GM18907 (cell line): ENCODE measurements around the gene HACL1.
"Not testable (repeated sequence)": the region's sequence is repeated elsewhere in the genome, so short reads cannot be mapped to it uniquely, and the experiment has no call there.

Experiments used
- ATAC-seq: cut with Tn5 transposase; IDR thresholded peaks from one replicate; pipeline ENCODE4 v1.9.1; 2021; ENCODE audit warnings: mild to moderate bottlenecking, moderate library complexity; ENCODE audit not compliant: unreplicated experiment

HACL1 gene

DNA sequence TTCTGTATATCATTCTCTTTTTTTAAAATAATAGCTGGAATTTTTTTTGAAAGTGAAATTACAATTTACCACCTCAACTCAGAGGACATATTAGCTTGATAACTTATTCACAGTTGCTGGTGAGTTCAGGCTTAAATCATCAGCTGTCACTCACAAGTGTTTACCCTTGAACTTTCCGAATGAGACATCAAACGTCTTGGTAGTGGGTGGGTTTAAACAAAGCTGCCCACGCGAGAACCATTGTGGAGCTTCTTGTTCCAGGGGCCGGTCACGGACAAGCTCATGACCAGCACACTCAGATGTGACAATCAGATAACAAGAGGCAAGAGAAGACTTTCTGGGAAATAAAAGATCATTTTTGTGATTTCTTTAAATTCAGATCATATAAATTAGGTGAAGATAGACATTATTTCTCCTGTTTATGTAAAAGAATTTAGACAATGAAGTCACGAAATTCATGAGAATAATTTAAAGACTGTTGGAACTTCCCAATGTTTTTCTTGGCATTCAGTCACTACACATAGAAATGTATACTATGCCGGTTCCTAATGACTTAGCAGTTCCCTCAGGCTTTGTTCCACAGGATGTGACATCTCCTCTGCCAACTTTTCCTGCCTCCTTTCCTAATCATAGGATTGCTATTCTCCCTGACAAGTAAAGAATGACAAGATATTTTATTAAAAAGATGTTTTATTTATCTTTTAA, 29.4 kb upstream of the HACL1 start:
- ATAC-seq: peak; percentile 42

DNA sequence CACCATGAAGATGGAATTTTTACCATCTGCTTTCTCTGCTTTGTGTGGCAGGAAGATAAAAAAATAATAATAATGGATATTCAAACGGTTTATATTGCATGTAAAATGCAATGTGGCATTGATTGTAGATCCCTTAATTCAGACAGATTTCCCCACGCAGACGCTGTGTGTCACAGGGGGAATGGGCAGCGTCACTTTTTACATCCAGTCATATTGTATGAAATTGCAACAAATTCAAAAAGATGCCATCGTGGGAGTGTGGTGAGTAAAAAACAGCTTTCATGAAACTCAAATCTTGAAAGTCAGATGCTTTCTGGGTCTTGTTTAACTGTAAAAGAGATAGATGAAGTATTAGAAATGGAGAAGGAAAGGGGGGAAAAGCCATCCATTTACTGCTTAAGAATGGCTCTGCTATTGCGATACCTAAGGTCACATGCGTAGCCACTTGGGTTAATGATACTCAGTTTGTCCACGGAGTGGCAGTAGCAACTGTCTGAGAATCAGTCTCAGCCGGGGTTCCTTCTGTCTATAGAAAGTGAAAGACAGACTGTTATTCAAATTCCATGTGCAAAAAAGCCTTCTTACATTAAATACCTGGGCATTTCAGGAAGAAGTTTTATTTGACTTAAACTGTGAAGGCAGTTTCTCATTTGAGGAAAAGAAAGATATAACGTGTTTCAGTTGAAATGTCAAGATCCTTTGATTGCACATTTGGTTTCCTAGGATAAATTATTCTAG, 28.7 kb upstream of the HACL1 start:
- peak; percentile 95 for ATAC-seq

DNA sequence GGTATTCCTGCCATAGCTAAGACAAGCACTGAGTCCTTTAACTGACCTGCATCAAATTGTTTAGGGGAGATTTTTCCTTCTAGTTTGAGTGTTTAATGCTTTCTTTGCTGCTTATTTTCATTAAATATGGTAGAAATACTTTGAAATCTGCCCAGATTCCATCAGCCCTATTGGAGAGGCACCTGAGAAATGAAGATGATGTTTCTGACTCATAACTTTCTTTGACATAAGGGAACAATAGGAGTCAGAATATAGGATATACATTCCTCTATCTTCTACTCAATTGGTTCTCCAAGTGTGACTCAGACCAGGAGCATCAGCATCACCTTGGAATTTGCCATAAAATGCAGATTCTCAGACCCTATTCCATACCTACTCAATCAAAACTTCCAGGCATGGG, 27.6 kb upstream of the HACL1 start:
- no peak for ATAC-seq

- ATAC-seq: no peak
Measured at GRCh38 chr3:15623535-15624440, 22.4 kb upstream of the HACL1 start.

- ATAC-seq: not testable (repeated sequence)
Measured at GRCh38 chr3:15619659-15620464, 18.5 kb upstream of the HACL1 start.

GRCh38 chr3:15616053-15616452, 14.7 kb upstream of the HACL1 start:
- ATAC-seq: no peak

GRCh38 chr3:15614958-15615357, 13.6 kb upstream of the HACL1 start:
- no peak for ATAC-seq

GRCh38 chr3:15612001-15612400, 10.6 kb upstream of the HACL1 start:
- ATAC-seq: no peak

DNA sequence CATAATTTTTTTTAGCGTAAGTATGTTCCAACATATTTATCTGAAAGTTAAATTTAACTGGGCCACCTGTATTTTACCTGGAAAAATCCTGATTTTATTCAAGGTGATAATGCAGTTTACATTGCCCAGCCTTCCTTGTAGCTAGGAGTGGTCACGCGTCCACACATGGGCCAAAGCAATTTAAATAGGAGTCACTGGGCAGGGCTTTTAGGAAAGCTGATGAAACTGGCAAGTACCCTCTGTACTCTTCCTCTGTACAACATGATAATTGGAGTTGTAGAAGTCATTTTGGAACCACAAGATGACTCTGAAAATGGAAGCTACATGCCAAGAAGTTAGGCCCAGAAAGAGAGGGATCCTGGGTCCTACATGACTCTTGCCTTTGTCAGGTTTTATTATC, 9.6 kb upstream of the HACL1 start:
- no peak for ATAC-seq

DNA sequence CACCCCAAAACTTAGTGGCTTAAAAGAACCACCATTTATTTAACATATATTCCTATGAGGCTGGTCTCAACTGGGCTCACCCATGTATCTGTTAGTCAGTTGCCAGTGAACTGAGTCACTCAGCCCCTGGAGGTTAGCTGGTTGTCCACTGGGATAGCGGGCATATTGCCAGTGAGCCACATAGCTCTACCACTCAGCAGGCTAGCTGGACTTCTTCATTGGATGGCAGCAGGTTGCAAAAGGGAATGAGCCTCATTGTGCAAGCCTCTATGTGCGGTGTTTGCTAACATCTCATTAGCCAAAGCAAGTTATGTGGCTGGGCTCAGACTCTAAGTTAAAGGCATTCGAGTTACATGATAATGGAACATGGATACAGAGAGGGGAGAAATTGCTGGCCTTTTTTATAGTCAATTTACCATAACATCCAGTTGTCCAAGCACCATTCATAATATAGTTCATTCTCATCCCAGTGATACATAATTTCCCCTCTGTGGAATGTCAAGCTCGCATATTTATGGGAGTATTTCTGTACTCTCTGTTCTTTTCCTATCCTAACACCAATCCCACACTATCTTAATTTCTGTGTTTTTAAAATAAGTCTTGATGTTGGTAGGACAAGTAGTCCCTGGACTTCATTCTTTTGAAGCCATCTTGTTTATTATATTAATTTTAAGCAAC, 8.9 kb upstream of the HACL1 start:
- ATAC-seq: no peak

DNA sequence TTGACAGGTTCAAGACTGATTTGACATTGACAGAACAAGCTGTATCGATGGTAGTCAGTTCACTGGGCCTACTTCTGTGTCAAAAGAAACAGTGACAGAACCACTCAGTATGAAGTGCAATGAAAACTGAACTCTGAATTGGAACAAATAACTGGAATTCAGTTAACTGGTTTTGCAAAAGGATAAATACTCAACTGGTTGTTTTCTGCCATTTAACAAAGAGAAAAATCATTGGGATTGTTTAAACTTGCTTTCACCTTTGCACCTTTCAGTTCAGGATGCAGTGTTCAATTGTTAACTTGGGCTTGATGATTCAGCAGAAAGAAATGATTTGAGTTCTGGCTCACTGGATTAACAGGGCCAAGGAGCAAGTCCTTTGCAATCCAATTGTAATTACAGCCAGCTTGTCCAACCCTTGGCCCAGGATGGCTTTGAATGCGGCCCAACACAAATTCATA, 5.1 kb upstream of the HACL1 start:
- no peak for ATAC-seq

DNA sequence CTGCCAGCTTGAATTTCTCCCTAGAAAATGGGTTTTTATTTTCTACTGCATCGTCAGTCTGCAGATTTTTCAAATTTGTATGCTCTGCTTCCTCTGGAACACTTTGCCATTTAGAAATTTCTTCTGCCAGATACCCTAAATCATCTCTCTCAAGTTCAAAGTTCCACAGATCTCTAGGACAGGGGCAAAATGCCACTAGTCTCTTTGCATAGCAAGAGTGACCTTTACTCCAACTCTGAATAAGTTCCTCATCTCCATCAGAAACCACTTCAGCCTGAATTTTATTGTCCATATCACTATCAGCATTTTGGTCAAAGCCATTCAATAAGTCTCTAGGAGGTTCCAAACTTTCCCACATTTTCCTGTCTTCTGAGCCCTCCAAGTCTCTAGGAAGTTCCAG, 3.2 kb upstream of the HACL1 start:
- ATAC-seq: not testable (repeated sequence)

DNA sequence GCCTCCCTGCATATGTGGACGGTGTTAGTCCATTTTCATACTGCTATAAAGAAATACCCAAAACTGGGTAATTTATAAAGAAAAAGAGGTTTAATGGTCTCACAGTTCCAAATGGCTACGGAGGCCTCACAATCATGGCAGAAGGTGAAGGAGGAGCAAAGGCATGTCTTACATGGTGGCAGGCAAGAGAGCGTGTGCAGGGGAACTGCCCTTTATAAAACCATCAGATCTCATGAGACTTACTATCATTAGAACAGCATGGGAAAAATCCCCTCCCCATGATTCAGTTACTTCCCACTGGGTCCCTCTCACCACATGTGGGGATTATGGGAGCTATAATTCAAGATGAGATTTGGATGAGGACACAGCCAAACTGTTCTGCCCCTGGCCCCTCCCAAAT, 1.4 kb upstream of the HACL1 start:
- ATAC-seq: not testable (repeated sequence)

DNA sequence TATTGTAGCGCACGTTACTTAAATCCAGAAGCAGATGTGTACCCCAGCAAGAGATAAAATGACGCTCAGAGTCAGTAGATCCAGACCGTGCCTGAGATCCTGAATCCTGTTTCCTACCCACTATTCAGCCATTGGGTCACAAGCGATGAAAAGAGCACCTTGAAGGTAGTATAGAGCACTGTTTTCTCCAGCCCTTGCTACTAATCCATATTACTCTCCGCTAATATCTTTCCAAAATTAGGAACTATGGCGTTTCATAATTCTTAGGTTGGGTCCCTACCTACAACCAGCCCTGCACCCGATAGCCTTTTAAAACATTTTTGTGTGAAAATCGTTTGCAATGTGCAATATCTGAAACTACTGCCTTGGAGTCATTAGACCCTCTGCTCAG, 772 bp upstream of the HACL1 start:
- peak; percentile 27 for ATAC-seq

GRCh38 chr3:15601046-15601398, 347 bp downstream of the HACL1 start:
- peak; percentile 23 for ATAC-seq

DNA sequence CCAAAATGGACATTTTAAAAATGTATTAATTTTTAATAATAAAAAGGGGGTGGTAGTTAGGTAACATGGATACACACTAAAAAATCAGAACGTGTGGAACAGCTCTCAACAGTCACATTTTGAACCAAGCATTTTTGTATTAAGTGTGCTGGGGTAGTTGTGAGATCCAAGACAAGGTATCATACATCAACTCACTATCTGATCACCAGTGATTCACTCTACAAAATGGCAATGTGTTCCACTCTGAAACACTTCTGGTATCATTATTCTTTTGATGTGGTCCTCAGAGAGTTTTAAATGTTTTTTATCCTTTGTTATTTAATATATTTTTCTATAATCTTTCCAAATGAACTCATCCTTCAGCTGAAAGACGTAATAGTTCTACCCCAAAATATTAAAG, 5.4 kb downstream of the HACL1 start:
- ATAC-seq: no peak

DNA sequence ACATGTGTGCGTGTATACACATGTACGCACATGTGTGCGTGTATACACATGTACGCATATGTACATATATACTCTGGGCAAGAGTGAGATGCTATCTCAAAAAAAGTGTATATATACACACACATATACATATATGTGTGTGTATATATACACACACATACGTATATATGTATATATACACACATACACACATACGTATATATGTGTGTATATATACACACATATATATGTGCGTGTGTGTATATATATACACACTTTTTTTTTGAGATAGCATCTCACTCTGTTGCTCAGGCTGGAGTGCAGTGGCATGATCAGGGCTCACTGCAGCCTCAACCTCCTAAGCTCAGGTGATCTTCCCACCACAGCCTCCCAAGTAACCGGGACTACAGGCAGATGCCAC, 8.4 kb downstream of the HACL1 start:
- no peak for ATAC-seq

DNA sequence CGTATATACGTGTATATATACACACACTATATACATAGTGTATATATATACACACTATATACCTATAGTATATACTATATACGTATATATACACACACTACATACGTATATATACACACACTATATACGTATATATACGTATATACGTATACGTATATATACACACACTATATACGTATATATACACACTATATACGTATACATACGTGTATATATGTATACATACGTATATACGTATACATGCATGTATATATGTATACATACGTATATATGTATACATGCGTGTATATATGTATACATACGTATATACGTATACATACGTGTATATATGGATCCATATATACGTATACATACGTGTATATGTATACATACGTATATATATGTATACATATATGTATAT, 9.4 kb downstream of the HACL1 start:
- ATAC-seq: no peak

GRCh38 chr3:15591242-15591641, 10.1 kb downstream of the HACL1 start:
- ATAC-seq: no peak
